Measurements from ENCODE around the gene DUSP8. TPM values are rescaled to one million over a fixed set of nuclear protein-coding genes. Genes with fewer than 3 reads are reported as not detected.

DUSP8 gene
- total RNA-seq, 4 donors from 2014 or later = 1.9 to 4.8 (median 3.0) TPM

- Histone ChIP-seq H3K27me3 (peaks cover 46% of the 10 kb centered on the region), H3K9me3 (peaks cover 10% of the 10 kb centered on the region), H3K27ac (no peak overlapping the region), H3K4me3 (no peak overlapping the region), H3K4me1 (peaks cover 41% of the 10 kb centered on the region), H3K36me3 (no peaks in the 10 kb centered on the region)
- WGBS = 14% methylated on average over 7 of the region's 7 CpGs
- DNase-seq (ENCODE audit: low spot score in 2 of 2) = no peak
- TF ChIP-seq POLR2AphosphoS5 (IDR thresholded peaks at IDR 0.05) (no peak), CTCF (IDR thresholded peaks at IDR 0.05) (no peak), POLR2A (IDR thresholded peaks at IDR 0.05) (no peak), EP300 (IDR thresholded peaks at IDR 0.05) (no peak)
Measured at GRCh38 chr11:1574933-1575242, 2.8 kb upstream of the DUSP8 start.

- H3K27ac ChIP-seq = peak overlapping the region; percentile 68
- H3K27me3 ChIP-seq = peaks cover 46% of the 10 kb centered on the region
- no peaks in the 10 kb centered on the region for H3K36me3 ChIP-seq
- no peak for TF ChIP-seq POLR2A (IDR thresholded peaks at IDR 0.05)
- TF ChIP-seq EP300 (IDR thresholded peaks at IDR 0.05) = no peak
- peak; percentile 50 to 93 for TF ChIP-seq CTCF (IDR thresholded peaks at IDR 0.05)
- no peak for TF ChIP-seq POLR2AphosphoS5 (IDR thresholded peaks at IDR 0.05)
- no peak for DNase-seq (ENCODE audit: low spot score in 2 of 2)
- 0% methylated on average over 14 of the region's 64 CpGs for WGBS
- peaks cover 10% of the 10 kb centered on the region for H3K9me3 ChIP-seq
- H3K4me1 ChIP-seq = peaks cover 44% of the 10 kb centered on the region
- peak overlapping the region; percentile 57 for H3K4me3 ChIP-seq
Measured at GRCh38 chr11:1574238-1574932, 2.3 kb upstream of the DUSP8 start.

- no peak for DNase-seq (ENCODE audit: low spot score in 2 of 2)
- H3K36me3 ChIP-seq = no peaks in the 10 kb centered on the region
- peaks cover 46% of the 10 kb centered on the region for H3K27me3 ChIP-seq
- H3K4me1 ChIP-seq = peaks cover 46% of the 10 kb centered on the region
- H3K27ac ChIP-seq = peak overlapping the region; percentile 68
- TF ChIP-seq CTCF (IDR thresholded peaks at IDR 0.05) (no peak), POLR2AphosphoS5 (IDR thresholded peaks at IDR 0.05) (no peak), EP300 (IDR thresholded peaks at IDR 0.05) (no peak), POLR2A (IDR thresholded peaks at IDR 0.05) (no peak)
- 14% methylated on average over 4 of the region's 7 CpGs for WGBS
- peak overlapping the region; percentile 57 for H3K4me3 ChIP-seq
- H3K9me3 ChIP-seq = peaks cover 10% of the 10 kb centered on the region
Measured at GRCh38 chr11:1573903-1574237, 1.8 kb upstream of the DUSP8 start.

GRCh38 chr11:1573077-1573902 lies 1.2 kb upstream of the DUSP8 start:
- 4% methylated on average over 9 of the region's 37 CpGs for WGBS
- peaks cover 46% of the 10 kb centered on the region for H3K4me1 ChIP-seq
- peaks cover 46% of the 10 kb centered on the region for H3K27me3 ChIP-seq
- TF ChIP-seq CTCF (IDR thresholded peaks at IDR 0.05) (no peak), POLR2A (IDR thresholded peaks at IDR 0.05) (no peak), EP300 (IDR thresholded peaks at IDR 0.05) (no peak), POLR2AphosphoS5 (IDR thresholded peaks at IDR 0.05) (no peak)
- H3K9me3 ChIP-seq = peaks cover 4% of the 10 kb centered on the region
- peak overlapping the region; percentile 68 for H3K27ac ChIP-seq
- no peaks in the 10 kb centered on the region for H3K36me3 ChIP-seq
- DNase-seq (ENCODE audit: low spot score in 2 of 2) = no peak
- H3K4me3 ChIP-seq = peak overlapping the region; percentile 57

GRCh38 chr11:1571760-1572196 lies 293 bp downstream of the DUSP8 start:
- H3K27me3 ChIP-seq = peaks cover 40% of the 10 kb centered on the region
- H3K4me3 ChIP-seq = peak overlapping the region; percentile 57
- H3K4me1 ChIP-seq = peaks cover 46% of the 10 kb centered on the region
- no peak for DNase-seq (ENCODE audit: low spot score in 2 of 2)
- H3K36me3 ChIP-seq = no peaks in the 10 kb centered on the region
- H3K27ac ChIP-seq = peak overlapping the region; percentile 7
- WGBS = 0% methylated on average over 2 of the region's 91 CpGs
- TF ChIP-seq POLR2A (IDR thresholded peaks at IDR 0.05) = no peak
- TF ChIP-seq EP300 (IDR thresholded peaks at IDR 0.05) = no peak
- no peaks in the 10 kb centered on the region for H3K9me3 ChIP-seq

All from suprapubic skin (tissue), 4 donors.